SHP77 (cell line): ENCODE results near the gene SORBS2.
"Not testable (repeated sequence)": the region's sequence is repeated elsewhere in the genome, so short reads cannot be mapped to it uniquely, and the experiment has no call there.

Source experiments
- DNase-seq, 2 experiments: peaks; one replicate each; lab custom pipeline; 2025; lab: John Stamatoyannopoulos, UW

The SORBS2 gene

DNA sequence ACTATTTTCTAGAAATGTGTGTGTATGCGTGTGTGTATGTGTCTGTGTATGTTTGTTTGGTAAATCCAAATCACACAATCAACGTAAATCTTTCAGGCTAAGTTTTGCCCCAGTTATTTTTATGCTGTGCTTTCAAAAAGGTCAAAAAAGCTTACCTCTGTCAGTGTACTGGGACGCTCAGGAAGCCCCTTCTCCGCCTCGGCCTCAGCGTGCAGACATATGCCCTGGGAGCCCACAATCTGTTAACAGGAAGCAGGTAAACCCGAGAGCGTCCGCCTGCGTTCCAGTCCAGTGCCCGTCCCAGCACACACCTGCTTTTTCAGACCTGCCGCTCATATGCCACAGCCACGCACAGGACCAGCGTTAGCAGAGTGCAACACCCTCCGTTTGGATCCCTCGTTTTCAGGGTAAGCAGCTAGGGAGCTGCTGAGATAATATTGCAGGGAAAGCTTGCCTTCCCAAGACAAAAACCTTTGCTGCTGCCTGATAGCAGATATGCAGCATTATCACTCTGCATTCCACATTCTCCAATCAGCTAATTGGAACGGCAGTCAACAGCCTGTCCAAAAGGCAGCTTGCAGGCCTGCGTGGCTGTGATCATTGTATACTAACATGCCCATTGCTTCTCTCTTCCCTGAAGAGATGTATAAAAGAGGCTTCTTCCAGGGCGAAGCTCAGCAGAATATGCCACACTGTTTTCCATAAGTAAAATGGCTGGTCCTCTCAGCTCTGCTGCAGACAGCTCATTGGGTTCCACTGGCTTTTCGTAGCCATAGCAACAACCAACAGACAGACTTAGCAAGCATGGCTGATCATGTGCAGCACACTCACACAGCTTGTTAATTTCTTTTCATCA, at the start of gene SORBS2:
SORBS2 (minus strand) TSS at position 686 of the 856 bp plus-strand sequence. CDS start 121,623 bp downstream, outside the sequence.
- peak; percentile 59 to 67 for DNase-seq

DNA sequence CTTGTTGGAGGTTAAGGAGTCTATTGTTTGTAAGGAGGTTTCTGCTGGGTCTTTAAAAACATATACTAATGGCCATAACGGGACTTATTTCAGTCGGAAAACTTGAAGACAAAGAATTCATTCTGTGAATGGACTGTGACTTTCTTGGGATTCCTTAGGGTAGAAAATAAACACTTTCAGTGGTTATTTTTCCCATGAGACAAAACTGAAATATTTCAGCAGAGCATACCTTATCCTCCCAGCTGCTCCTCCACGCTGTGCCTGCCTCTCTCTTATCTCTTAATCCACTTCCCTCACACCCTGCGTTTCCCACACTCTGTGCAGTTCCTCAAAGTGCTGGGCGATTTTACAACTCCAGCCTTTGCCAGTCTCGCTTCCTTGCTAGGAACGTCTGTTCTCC, 47.1 kb upstream of the SORBS2 start:
- no peak for DNase-seq

DNA sequence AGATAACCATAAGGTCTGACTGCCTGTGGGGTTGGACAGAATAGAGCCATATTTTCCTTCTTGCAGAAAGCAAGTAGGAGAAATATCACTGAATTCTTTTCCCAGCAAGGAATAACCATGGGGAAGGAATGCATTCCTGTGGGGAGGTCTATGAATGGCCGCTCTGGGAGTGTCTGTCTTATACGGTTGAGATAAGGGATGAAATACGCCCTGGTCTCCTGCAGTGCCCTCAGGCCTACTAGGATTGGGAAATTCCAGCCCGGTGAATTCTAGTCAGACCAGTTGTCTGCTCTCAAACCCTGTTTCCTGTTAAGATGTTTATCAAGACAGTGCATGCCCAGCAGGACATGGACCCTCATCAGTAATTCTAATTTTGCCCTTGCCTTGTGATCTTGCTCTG, 45.6 kb upstream of the SORBS2 start:
- DNase-seq = not testable (repeated sequence)

DNA sequence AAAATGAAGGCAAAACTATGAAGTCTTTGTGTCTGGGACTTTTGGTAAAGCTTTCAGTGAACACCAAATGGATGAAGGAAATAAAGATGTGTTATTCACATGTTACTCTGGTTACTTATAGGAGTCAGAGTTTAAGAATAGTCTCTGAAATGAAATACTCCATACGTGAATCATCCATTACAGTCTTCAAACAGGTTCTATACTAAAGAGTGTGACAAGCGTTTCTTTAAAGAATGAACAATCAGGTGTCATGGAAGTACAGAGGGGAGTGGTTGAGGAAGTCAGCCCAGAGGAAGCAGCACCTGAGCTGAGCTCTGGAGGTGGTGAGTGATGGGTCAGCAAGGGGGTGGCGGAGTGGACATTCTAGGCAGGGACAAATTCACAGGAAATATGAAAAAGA, 41.8 kb upstream of the SORBS2 start:
- no peak for DNase-seq

GRCh38 chr4:185852961-185853360, 41.0 kb upstream of the SORBS2 start:
- no peak for DNase-seq

- DNase-seq = no peak
These were observed 37.9 kb upstream of the SORBS2 start for GRCh38 chr4:185849664-185850550.

DNA sequence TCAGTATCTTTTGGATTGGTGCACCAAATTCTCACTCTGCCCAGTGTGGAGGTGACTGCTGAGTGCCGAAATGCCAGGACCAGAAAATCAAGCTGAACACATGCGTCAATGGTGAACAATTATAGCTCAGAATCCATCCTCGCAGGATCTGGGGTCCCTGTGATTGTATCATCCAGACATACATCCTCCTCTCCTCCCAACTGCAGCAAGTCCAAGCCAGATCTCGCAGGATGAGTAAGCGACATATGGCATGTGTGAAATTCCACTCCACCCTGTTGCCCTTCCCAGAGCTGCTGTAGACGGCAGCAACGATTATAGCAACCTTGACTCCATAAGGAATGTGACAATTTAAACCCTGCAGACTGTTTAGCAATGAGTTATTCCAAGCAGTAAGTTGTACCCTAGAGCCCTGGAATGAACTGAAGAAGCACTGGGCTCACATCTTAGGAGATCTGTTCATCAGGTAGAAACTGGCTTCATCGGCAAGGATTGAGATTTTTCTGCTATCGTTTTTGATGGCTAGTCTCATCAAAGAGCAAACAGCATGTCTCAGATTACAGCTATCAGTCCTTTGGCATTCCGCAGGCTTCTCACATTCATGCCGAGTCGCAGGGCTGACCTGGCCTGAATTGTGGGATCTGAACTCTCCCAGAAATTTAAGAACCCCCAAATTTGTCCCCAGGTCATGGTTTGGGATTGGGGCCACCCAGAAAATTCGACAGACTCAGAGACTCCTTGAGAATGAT, 35.5 kb upstream of the SORBS2 start:
- DNase-seq = no peak

DNA sequence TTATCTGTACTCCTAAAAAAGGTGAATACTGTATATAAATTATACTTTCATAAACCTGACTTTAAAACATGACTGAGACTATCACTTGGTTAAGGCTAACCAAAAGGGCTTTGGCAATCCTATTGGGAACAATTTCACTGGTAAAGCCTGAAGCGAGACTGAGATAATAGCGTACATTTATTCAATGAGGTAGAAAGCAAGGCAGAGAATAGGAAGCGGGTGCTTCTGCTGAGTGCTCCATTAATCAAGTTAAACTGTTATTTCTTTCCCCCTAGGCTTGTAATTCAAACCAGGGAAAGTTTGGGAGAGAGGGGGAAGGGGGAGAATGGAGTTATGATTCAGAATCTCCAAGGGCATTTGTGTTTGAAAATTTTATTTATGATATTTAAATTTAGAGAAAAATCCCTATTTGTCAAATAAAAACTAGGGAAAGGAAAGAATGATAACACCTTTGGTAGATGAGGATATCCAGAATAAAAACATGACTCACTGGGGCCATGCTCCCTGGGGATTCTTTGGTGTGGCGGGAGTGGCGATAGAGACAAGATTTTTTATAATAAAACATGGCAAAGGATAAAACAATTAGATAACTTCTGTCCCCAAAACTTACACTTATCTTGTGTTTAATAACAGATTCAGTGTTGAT, 34.6 kb upstream of the SORBS2 start:
- no peak for DNase-seq

- no peak for DNase-seq
These were observed 34.0 kb upstream of the SORBS2 start for GRCh38 chr4:185845966-185846365.

GRCh38 chr4:185841451-185841850, 29.5 kb upstream of the SORBS2 start:
- DNase-seq = no peak

GRCh38 chr4:185840953-185841352, 29.0 kb upstream of the SORBS2 start:
- no peak for DNase-seq

DNA sequence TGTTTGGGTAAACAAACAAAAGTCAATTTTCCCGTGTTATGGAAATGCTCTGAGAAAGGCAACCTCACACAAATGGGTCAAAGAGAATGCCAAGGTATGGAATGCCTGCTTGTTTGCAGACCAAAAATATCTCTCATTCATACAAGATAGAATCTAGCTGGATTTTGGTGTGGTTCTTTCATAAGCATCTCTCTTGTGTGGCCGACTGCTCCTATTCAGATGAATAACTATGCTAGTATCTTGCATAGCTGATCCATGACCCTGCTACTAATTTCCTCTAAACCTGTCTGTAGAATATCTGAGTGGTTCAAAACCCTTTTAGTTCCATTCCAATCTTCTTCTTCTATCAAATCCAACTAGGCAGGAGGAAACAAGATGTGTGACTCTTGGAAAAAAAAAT, 28.2 kb upstream of the SORBS2 start:
- DNase-seq = no peak

GRCh38 chr4:185839770-185840169, 27.8 kb upstream of the SORBS2 start:
- no peak for DNase-seq

GRCh38 chr4:185839194-185839712, 27.3 kb upstream of the SORBS2 start:
- no peak for DNase-seq

- no peak for DNase-seq
These were observed 26.7 kb upstream of the SORBS2 start for GRCh38 chr4:185838514-185839193.

DNA sequence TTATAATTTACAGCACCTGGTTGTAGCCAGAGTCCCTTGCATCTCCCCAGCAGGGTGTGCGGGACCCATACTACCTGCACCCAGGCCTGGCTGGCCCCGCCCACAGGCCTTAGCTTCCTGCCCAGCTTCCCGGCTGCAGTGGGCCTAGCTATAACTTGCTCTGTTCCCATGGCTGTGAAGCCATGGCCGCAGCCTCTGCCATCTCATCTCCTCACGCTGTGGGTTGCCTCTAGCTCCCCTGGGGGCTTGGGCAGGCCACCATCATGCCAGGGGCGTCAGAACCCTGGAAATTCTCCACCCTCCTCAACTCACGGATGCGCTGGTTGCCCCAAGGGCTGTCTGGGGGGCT, 26.1 kb upstream of the SORBS2 start:
- DNase-seq = no peak

DNA sequence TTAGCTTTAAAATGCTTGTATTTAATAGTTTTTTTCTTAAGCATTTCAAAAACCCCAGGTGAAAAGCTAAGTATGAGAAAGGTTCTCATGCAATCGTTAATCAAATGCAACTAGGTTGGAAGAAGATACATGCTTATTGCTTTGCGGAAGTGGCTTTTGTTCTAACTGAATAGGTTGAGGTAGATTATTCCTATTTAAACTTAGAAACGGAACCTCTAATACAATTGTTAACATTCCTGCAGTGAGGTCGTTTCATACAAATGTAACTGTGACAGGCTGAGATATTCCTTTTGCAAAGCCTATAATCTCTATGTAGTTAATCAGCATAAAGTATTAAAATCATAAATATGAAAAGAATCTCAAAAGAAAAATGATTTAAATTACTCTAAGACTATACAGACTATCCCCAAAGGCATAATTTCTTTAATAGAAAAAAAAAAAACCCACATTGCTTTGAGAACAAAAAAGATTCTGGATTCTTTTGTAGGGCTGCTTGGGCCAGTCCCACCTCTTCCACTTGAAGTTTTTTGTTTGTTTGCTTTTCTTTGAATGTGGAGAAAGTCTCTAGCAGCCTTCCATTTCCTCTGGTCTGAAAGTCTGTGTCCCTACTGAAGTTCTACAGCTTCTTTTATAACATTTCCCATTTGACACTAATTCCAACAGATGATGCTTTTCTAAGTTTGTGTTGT, 25.6 kb upstream of the SORBS2 start:
- no peak for DNase-seq

DNA sequence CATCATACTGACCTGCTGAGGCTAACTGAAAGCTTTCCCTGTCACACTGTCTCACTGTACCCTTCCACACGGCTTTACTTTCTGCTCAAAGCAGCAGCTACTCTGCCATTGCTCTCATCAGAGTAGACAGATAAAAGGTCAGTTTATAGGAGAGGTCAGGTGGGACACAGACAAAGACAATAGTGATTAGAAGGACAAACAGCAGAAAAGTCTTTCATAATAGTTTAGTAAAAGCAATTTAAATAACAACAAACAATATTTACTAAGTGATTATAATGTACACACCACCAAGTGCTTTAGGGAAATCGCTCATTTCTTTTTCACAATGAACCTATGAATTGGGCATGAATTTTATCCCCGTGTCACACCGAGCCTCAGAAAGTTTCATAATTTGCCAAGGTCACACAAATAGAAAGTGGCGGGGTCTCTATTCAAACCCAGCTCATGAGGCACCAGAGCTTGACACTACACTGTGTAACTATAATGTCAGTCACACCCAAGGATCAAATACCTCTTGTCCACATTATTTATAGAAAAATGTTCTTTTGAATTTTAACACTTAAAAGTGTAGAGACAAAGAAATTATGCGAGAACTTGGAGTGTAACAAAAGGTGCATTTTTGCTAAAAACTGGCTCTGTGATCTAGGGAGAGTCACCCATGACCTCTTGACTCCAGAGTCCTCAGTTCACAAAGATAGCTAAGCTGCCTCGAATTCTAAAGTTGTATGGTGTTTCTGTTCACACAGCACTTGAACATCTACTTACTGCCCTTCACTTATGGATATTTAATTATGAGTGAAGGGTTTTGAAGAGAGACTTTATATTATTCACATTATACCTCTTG, 24.5 kb upstream of the SORBS2 start:
- DNase-seq = no peak

DNA sequence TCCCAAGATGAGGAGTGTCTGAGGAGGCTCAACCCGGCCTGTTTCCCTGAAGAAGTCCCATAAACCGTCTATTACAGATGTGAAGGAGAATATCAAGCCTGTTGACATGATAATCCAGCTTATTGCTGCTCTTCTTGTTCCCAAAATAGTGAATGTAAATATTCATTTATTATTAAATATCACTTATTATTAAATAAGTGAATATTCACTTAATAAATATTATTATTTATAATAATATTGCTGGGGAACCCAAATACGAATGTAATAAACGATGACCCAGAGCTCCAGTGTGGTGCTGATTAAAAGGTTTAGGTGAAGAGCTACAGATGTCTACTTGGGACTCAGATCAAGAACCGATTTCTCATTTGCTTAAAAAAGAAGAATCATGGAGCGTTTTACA, 23.8 kb upstream of the SORBS2 start:
- no peak for DNase-seq
